Transverse colon (tissue), 3 donors: ENCODE measurements around the gene VAV2.

Source experiments
- POLR2A ChIP-seq: fragments of 450-650 bp; IDR thresholded peaks from one replicate; pipeline ENCODE4 v1.6.1; 2016; ENCODE audit warnings: antibody characterized with exemption, mild to moderate bottlenecking, moderate library complexity
- TF ChIP-seq, protein P1 (sequence below), 5 experiments: fragments of 200-600 bp in 3 of 5; fragments of 450-650 bp in 2 of 5; sonication (generic) in 3 of 5; IDR thresholded peaks; 1 replicate in 2 of 5; 2 replicates in 3 of 5; pipeline ENCODE4 v1.5.1; 2016 to 2017; ENCODE audit warnings: antibody characterized with exemption in 5 of 5, inconsistent platforms in 3 of 5, mild to moderate bottlenecking in 2 of 5, moderate library complexity in 1 of 5

- TF ChIP-seq, protein P1, sequence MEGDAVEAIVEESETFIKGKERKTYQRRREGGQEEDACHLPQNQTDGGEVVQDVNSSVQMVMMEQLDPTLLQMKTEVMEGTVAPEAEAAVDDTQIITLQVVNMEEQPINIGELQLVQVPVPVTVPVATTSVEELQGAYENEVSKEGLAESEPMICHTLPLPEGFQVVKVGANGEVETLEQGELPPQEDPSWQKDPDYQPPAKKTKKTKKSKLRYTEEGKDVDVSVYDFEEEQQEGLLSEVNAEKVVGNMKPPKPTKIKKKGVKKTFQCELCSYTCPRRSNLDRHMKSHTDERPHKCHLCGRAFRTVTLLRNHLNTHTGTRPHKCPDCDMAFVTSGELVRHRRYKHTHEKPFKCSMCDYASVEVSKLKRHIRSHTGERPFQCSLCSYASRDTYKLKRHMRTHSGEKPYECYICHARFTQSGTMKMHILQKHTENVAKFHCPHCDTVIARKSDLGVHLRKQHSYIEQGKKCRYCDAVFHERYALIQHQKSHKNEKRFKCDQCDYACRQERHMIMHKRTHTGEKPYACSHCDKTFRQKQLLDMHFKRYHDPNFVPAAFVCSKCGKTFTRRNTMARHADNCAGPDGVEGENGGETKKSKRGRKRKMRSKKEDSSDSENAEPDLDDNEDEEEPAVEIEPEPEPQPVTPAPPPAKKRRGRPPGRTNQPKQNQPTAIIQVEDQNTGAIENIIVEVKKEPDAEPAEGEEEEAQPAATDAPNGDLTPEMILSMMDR (IDR thresholded peaks at IDR 0.05) = no peak
- no peak for TF ChIP-seq POLR2A
Measured at GRCh38 chr9:134040781-134041648, 48.9 kb upstream of the VAV2 start.
